DOHH2 (cell line): ENCODE measurements around the gene SQSTM1.

Experiments used
- H3F3A ChIP-seq: fragments of 200-600 bp; sonication (generic), shearing (Covaris generic); 2 replicates; pipeline ENCODE4 v1.6.0; 2016; ENCODE audit warnings: antibody characterized with exemption, mild to moderate bottlenecking; ENCODE audit not compliant: control insufficient read depth, insufficient read depth
- H3K27ac ChIP-seq: fragments of 200-600 bp; sonication (generic); 2 replicates; pipeline ENCODE4 v1.5.1; 2014; ENCODE audit warnings: low read depth, mild to moderate bottlenecking, low read length, moderate library complexity
- H3K27me3 ChIP-seq: fragments of 200-600 bp; sonication (generic); 2 replicates; pipeline ENCODE4 v1.6.1; 2014; ENCODE audit warnings: mild to moderate bottlenecking, low read length, mixed read lengths; ENCODE audit not compliant: control insufficient read depth
- H3K36me3 ChIP-seq: fragments of 200-600 bp; sonication (generic); 2 replicates; pipeline ENCODE4 v1.6.1; 2014; ENCODE audit warnings: mild to moderate bottlenecking, low read length, moderate library complexity, mixed read lengths; ENCODE audit not compliant: control insufficient read depth
- H3K4me1 ChIP-seq: fragments of 200-600 bp; sonication (generic); 2 replicates; pipeline ENCODE4 v1.6.1; 2014; ENCODE audit warnings: mild to moderate bottlenecking, low read length, mixed read lengths; ENCODE audit not compliant: control insufficient read depth
- H3K4me2 ChIP-seq: fragments of 200-600 bp; sonication (generic); 2 replicates; pipeline ENCODE4 v1.6.0; 2014; ENCODE audit warnings: mild to moderate bottlenecking, low read length, moderate library complexity
- H3K4me3 ChIP-seq: fragments of 200-600 bp; sonication (generic); 2 replicates; pipeline ENCODE4 v1.5.1; 2014; ENCODE audit warnings: mild to moderate bottlenecking, low read length, mixed read lengths
- H3K79me2 ChIP-seq: fragments of 200-600 bp; sonication (generic); 2 replicates; pipeline ENCODE4 v1.6.1; 2014; ENCODE audit warnings: mild to moderate bottlenecking, low read length, mixed read lengths; ENCODE audit not compliant: control insufficient read depth
- H3K9me2 ChIP-seq: fragments of 200-600 bp; sonication (generic); replicated peaks from 2 replicates; pipeline ENCODE4 v1.6.1; 2014; ENCODE audit warnings: mild to moderate bottlenecking, low read length, mixed read lengths; ENCODE audit not compliant: control insufficient read depth
- H3K9me3 ChIP-seq: fragments of 200-600 bp; sonication (generic); 2 replicates; pipeline ENCODE4 v1.6.1; 2014; ENCODE audit warnings: antibody characterized with exemption, low read length, mixed read lengths; ENCODE audit not compliant: control insufficient read depth, insufficient read depth
- H4K20me1 ChIP-seq: fragments of 200-600 bp; sonication (generic); 2 replicates; pipeline ENCODE4 v1.6.0; 2014; ENCODE audit warnings: low read depth, mild to moderate bottlenecking, antibody characterized with exemption, low read length, moderate library complexity; ENCODE audit not compliant: control insufficient read depth, insufficient read depth
- EZH2phosphoT487 ChIP-seq: fragments of 200-600 bp; sonication (generic); IDR thresholded peaks from 2 replicates; pipeline ENCODE4 v1.6.1; 2017; ENCODE audit warnings: borderline replicate concordance, mild to moderate bottlenecking, antibody characterized with exemption, low read length, moderate library complexity, mixed read lengths
- TF ChIP-seq, protein P1 (sequence below): fragments of 200-600 bp; sonication (generic); IDR thresholded peaks from one replicate; pipeline ENCODE4 v1.5.1; 2014; ENCODE audit warnings: antibody characterized with exemption, mild to moderate bottlenecking, low read depth, low read length; ENCODE audit not compliant: poor library complexity, severe bottlenecking

The SQSTM1 gene

DNA sequence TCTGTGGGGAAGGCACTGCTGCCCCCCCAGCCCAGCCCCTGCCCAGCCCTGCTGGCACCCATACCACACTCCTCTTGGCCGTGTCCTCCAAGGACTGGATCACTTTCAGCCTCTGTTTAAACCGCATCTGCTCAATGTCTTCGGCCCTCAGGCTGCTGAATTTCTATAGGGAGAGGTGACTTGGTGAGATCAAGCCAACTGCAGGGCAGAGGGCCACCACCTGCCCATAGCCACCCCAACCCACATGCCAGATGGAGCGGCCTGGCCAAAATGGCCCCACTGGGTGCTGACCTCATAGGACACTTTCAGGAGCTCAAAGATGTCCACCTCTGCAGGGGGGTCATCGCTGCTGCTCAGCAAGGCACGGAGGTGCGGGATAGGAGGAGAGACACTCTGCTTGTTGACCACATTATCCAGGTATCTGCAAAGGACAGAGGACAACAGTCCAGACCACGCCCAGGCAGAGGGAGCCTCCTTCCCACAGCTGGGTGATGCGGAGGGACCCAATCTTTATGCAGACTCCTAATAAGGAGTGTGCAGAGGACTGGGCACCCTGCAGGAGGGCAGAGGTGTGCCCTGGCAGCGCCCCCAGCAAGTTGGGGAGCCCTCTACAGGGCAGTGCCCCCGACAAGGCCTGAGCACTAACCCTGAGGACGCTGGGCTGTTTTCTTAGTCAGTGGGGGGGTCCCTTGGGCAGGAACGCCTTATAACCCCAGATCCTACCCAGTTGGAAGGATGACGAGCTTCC lies 52.3 kb downstream of the SQSTM1 start:
- Histone ChIP-seq H3K27me3 (no peaks in the 10 kb centered on the region), H3K4me3 (no peak overlapping the region), H3K4me2 (no peak overlapping the region), H4K20me1 (no peaks in the 10 kb centered on the region), H3K36me3 (peaks cover 59% of the 10 kb centered on the region), H3K79me2 (no peaks in the 10 kb centered on the region), H3K4me1 (no peaks in the 10 kb centered on the region), H3K27ac (no peak overlapping the region), H3K9me3 (no peaks in the 10 kb centered on the region), H3K9me2 (no peaks in the 10 kb centered on the region), H3F3A (no peaks in the 10 kb centered on the region)
- TF ChIP-seq EZH2phosphoT487 = no peak
- TF ChIP-seq, protein P1, sequence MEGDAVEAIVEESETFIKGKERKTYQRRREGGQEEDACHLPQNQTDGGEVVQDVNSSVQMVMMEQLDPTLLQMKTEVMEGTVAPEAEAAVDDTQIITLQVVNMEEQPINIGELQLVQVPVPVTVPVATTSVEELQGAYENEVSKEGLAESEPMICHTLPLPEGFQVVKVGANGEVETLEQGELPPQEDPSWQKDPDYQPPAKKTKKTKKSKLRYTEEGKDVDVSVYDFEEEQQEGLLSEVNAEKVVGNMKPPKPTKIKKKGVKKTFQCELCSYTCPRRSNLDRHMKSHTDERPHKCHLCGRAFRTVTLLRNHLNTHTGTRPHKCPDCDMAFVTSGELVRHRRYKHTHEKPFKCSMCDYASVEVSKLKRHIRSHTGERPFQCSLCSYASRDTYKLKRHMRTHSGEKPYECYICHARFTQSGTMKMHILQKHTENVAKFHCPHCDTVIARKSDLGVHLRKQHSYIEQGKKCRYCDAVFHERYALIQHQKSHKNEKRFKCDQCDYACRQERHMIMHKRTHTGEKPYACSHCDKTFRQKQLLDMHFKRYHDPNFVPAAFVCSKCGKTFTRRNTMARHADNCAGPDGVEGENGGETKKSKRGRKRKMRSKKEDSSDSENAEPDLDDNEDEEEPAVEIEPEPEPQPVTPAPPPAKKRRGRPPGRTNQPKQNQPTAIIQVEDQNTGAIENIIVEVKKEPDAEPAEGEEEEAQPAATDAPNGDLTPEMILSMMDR = no peak

DNA sequence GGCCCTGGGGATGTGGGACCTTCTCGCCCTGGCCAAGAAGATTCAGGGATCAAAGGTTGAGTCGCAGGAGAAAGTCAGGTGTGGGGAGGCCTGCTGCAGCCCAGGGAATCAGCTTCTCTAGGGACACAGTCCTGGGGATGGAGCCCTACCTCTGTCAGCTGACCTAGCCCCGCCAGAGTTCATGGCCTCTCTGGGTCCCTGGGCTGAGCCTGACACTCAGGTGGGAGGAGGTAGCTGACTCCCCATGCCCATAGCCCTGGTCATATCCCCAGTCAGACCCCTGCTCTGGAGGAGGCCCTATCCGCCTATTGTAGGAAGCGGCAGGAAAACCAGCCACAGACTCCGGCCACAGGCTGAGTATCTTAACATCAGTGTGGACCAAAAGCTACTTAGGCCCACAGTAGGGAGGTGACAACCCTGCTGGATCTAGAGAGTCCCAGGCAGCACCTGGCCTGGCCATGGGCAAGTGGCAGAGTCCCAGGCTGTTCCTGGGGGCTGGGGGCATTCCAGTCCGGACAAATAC lies 52.9 kb downstream of the SQSTM1 start:
- H3K27ac ChIP-seq = no peak overlapping the region
- no peaks in the 10 kb centered on the region for H3K79me2 ChIP-seq
- no peaks in the 10 kb centered on the region for H3K4me1 ChIP-seq
- H3K4me3 ChIP-seq = no peak overlapping the region
- TF ChIP-seq, protein P1 = no peak
- no peak for TF ChIP-seq EZH2phosphoT487
- no peak overlapping the region for H3K4me2 ChIP-seq
- H3K9me3 ChIP-seq = no peaks in the 10 kb centered on the region
- no peaks in the 10 kb centered on the region for H3K27me3 ChIP-seq
- peaks cover 65% of the 10 kb centered on the region for H3K36me3 ChIP-seq
- H4K20me1 ChIP-seq = no peaks in the 10 kb centered on the region
- no peaks in the 10 kb centered on the region for H3F3A ChIP-seq
- H3K9me2 ChIP-seq = no peaks in the 10 kb centered on the region

DNA sequence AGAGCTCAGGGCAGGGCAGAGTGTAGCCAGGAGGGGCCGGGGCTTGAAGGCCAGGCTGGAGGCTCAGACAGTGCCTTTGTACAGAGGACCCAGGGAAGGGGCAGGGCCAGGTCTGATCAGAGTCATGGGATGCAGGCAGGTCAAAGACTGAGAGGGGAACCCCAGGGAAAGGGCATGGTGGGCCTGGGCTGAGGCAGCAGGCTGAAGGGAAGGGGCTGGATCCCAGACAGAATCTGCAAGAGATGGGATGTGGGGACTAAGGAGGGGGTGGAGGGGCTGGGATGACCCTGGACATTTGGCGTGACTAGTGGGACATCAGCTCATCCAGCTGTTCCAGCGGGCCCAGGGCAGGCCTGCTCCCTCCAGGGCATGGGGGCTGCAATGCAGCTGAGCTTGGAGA lies 53.4 kb downstream of the SQSTM1 start:
- H3K4me1 ChIP-seq = no peaks in the 10 kb centered on the region
- H3K79me2 ChIP-seq = no peaks in the 10 kb centered on the region
- H3K27ac ChIP-seq = no peak overlapping the region
- H3K4me3 ChIP-seq = no peak overlapping the region
- no peaks in the 10 kb centered on the region for H3K9me3 ChIP-seq
- no peaks in the 10 kb centered on the region for H3K9me2 ChIP-seq
- TF ChIP-seq, protein P1 = no peak
- TF ChIP-seq EZH2phosphoT487 = no peak
- H3K27me3 ChIP-seq = no peaks in the 10 kb centered on the region
- no peaks in the 10 kb centered on the region for H4K20me1 ChIP-seq
- peaks cover 66% of the 10 kb centered on the region for H3K36me3 ChIP-seq
- H3K4me2 ChIP-seq = no peak overlapping the region
- no peaks in the 10 kb centered on the region for H3F3A ChIP-seq
